ENCODE measurements around the gene TMEM245.

The TMEM245 gene

GRCh38 chr9:109107402-109108240 lies 12.1 kb downstream of the TMEM245 start:
- DNase-seq (ENCODE audit: low read depth in 2 of 2, low spot score in 1 of 2) = no peak

- no peak for DNase-seq (ENCODE audit: low read depth in 2 of 2, low spot score in 1 of 2)
Measured at GRCh38 chr9:109101810-109102209, 17.9 kb downstream of the TMEM245 start.

GRCh38 chr9:109101202-109101595 lies 18.5 kb downstream of the TMEM245 start:
- no peak for DNase-seq (ENCODE audit: low read depth in 2 of 2, low spot score in 1 of 2)

GRCh38 chr9:109100543-109101201 lies 19.1 kb downstream of the TMEM245 start:
- no peak for DNase-seq (ENCODE audit: low read depth in 2 of 2, low spot score in 1 of 2)

- no peak for DNase-seq (ENCODE audit: low read depth in 2 of 2, low spot score in 1 of 2)
Measured at GRCh38 chr9:109098960-109099308, 20.8 kb downstream of the TMEM245 start.

- no peak for DNase-seq (ENCODE audit: low read depth in 2 of 2, low spot score in 1 of 2)
Measured at GRCh38 chr9:109098171-109098959, 21.4 kb downstream of the TMEM245 start.

GRCh38 chr9:109097146-109097545 lies 22.6 kb downstream of the TMEM245 start:
- DNase-seq (ENCODE audit: low read depth in 2 of 2, low spot score in 1 of 2) = no peak

GRCh38 chr9:109095321-109095720 lies 24.4 kb downstream of the TMEM245 start:
- DNase-seq (ENCODE audit: low read depth in 2 of 2, low spot score in 1 of 2) = no peak

GRCh38 chr9:109094268-109094667 lies 25.5 kb downstream of the TMEM245 start:
- DNase-seq (ENCODE audit: low read depth in 2 of 2, low spot score in 1 of 2) = no peak

GRCh38 chr9:109092587-109092986 lies 27.2 kb downstream of the TMEM245 start:
- no peak for DNase-seq (ENCODE audit: low read depth in 2 of 2, low spot score in 1 of 2)

- no peak for DNase-seq (ENCODE audit: low read depth in 2 of 2, low spot score in 1 of 2)
Measured at GRCh38 chr9:109092051-109092580, 27.6 kb downstream of the TMEM245 start.

- no peak for DNase-seq (ENCODE audit: low read depth in 2 of 2, low spot score in 1 of 2)
Measured at GRCh38 chr9:109088221-109088620, 31.5 kb downstream of the TMEM245 start.

- DNase-seq (ENCODE audit: low read depth in 2 of 2, low spot score in 1 of 2) = no peak
Measured at GRCh38 chr9:109087795-109088194, 32.0 kb downstream of the TMEM245 start.

GRCh38 chr9:109086221-109086620 lies 33.5 kb downstream of the TMEM245 start:
- no peak for DNase-seq (ENCODE audit: low read depth in 2 of 2, low spot score in 1 of 2)

GRCh38 chr9:109085510-109085909 lies 34.2 kb downstream of the TMEM245 start:
- no peak for DNase-seq (ENCODE audit: low read depth in 2 of 2, low spot score in 1 of 2)

- no peak for DNase-seq (ENCODE audit: low read depth in 2 of 2, low spot score in 1 of 2)
Measured at GRCh38 chr9:109083813-109084405, 35.8 kb downstream of the TMEM245 start.

- DNase-seq (ENCODE audit: low read depth in 2 of 2, low spot score in 1 of 2) = no peak
Measured at GRCh38 chr9:109083141-109083540, 36.6 kb downstream of the TMEM245 start.

GRCh38 chr9:109082091-109082620 lies 37.6 kb downstream of the TMEM245 start:
- DNase-seq (ENCODE audit: low read depth in 2 of 2, low spot score in 1 of 2) = no peak

GRCh38 chr9:109074236-109074889 lies 45.4 kb downstream of the TMEM245 start:
- DNase-seq (ENCODE audit: low read depth in 2 of 2, low spot score in 1 of 2) = no peak

GRCh38 chr9:109072821-109073435 lies 46.8 kb downstream of the TMEM245 start:
- no peak for DNase-seq (ENCODE audit: low read depth in 2 of 2, low spot score in 1 of 2)

Measured in stimulated activated CD8-positive, alpha-beta memory T cell treated with anti-CD3 and anti-CD28 coated beads, Interleukin-4, amount 100 ng/mL, for 4 hours (primary cell).